NCI-H748 (cell line): Measurements from ENCODE around the gene ASMTL.
"Not testable (repeated sequence)": the region's sequence is repeated elsewhere in the genome, so short reads cannot be mapped to it uniquely, and the experiment has no call there.

Experiments used
- DNase-seq: peaks from one replicate; lab custom pipeline; 2025; ENCODE audit not compliant: unreplicated experiment; lab: John Stamatoyannopoulos, UW

ASMTL gene

DNA sequence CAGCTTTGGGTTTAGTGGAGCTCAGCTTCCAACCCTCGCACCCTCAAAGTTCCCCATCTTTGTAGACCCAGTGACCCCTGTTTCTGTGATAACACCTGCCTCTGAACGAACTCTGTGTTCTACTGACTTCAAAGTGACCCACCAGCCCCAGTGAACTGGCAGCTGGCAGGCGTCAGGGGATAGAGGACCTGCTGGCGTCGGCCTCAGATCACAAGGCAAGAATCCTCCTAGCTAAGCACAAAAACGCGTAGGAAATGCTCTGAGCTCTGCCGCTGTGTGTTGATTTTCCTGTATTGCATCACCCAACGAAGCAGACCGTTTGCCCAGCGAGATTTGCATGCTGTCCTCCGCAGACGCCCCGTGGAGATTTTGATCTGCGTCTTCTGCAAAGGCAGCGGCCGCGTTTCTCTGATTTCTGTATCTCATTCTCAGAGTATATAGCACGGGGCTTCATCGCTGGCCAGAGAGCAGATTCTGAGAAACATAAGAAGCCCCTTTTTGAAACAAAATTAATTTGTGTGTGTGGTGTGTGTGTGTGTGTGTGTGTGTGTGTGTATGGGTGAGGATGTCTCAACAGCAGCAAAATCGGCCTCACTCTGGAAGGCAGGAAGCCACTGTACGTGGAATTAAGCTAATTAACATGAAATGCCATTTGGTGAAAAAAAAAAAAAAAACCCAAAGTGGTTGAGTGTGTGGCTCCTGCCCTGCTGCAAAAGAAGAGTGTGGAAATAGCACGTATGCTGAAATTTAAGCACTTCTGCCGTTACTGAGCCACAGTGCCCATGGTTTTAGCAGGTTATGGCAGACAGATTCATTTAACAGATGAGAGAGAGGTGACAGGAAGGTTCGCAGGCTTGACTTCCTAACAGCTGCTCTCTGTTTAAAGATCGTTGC, 29.2 kb upstream of the ASMTL start:
- no peak for DNase-seq

DNA sequence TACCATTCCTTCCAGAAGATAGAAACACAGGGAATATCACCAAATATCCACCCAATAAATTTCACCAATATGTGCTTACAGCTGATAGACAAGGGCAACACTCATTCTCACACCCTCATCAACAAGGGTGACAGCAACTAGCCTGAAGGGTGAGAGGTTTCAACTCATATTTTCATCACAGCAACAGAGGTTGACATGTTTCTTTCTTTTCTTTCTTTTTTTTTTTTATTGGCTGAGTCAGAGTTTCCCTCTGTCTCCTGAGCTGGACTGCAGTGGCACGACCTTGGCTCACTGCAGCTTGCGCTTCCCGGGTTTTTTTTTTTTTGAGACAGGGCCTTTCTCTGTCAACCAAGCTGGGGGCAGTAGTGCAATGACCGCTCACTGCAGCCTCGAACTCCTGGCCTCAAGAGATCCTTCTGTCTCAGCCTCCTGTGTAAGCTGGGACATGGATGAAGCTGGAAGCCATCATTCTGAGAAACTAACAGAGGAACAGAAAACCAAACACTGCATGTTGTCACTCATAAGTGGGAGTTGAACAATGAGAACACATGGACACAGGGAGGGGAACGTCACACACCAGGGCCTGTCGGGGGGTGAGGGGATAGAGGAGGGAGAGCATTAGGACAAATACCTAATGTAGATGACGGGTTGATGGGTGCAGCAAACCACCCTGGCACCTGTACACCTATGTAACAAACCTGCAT, 27.5 kb upstream of the ASMTL start:
- no peak for DNase-seq

DNA sequence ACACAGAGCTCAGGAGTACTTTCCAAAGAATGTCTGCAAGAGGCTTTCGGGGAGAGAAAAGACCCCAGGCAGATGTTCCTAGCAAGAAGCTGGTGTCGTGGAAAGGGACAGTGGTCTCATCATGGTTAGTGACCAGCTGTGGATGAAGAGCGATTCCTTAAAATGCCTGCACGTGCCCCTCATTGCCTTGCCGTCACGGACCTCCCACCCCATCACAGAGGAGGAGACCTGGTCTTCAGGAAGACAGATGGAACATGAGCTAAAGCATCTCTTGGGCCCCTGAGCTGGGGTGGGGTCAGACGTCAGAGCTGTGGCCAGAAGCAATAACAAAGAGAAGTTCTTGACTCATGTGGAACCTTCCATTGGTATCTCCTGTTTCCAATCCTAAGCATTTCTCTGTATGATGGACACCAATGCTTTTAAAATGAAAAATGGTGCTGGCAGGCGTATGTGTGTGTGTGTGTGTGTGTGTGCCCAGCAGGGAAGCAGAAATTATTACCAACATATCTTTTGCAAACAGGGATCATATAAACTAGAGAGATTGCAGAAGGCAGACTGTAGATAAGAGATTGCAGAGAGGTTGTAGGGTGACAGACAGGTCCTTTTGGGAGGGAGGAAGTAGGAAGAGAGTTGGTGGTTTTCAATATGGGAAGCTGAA, 25.2 kb upstream of the ASMTL start:
- DNase-seq: no peak

DNA sequence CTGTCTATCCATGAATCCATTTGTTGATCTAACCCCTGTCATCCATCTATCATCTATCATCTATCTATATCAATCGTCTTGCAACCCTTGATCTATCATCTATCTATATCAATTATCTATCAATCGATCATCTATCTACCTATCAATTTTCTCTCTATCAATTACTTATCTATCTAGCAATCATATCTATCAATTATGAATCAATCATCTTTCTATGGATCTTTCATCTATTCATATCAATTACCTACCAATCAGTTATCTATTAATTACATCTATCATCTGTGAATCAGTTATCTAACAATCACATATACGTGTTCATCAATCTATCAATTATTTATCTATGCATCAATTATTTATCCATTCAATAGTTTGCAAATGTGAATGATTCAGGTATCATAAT, 24.5 kb upstream of the ASMTL start:
- no peak for DNase-seq

DNA sequence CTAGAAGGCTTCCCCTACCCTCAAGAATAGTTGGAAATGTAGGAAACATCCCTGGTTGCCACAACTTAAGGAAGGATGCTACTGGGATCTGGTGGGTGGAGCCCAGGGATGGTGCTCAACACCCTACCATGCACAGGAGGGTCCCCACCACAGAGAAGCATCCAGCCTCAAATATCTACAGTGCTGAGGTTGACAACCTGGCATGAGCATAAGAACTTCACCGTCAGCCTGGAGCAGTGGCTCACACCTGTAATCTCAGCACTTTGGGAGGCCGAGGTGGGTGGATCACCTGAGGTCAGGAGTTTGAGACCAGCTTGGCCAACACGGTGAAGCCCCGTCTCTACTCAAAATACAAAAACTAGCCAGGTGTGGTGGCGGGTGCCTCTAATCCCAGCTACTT, 24.0 kb upstream of the ASMTL start:
- DNase-seq: no peak

DNA sequence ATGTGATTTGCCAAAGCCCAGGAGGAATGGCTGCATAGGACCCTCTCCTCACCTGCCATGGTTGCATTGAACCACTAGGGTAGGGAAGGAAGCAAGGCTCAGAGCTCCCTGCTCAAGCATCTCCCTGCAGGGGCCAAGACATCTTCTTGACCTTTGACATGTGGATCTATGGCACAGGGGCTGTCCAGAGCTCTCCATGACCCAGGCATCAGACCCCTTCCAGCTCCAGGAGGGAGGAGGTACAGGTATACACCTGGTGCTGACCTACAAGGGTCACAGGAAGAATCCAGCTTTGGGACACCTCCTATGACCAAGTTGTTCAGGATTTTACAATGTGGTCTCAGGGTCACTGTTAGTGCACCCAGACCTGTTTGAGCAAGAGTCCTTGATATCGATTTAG, 23.2 kb upstream of the ASMTL start:
- DNase-seq: no peak

DNA sequence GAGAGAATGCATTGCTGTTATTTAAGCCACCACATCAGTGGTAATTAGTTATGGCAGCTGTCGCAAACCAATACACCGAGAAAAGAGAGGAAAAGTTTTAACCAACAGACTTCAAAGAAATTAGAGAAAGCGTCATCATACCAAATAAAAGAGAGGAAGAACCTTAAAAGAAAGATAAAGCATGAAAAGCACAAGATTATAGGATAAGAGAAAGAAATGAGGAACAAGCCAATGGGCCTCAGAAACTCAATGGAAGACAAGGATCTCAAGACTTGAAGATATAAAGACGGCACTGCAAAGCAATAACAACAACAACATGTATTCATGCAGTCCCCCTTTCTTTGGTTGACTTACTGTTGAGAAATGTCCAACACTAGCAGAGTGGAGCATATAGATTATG, 22.8 kb upstream of the ASMTL start:
- no peak for DNase-seq

DNA sequence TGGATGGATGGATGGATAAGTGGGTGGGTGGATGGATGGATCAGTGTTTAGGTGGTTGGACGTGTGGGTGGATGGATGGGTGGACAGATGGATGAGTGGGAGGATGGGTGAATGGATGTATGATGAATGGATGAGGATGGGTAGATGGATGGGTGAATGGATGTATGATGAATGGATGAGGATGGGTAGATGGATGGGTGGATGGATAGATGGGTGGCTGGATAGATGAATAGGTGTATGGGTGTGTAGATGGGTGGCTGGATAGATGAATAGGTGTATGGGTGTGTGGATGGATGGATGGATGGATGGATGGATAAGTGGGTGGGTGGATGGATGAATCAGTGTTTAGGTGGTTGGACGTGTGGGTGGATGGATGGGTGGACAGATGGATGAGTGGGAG, 21.9 kb upstream of the ASMTL start:
- DNase-seq: not testable (repeated sequence)

DNA sequence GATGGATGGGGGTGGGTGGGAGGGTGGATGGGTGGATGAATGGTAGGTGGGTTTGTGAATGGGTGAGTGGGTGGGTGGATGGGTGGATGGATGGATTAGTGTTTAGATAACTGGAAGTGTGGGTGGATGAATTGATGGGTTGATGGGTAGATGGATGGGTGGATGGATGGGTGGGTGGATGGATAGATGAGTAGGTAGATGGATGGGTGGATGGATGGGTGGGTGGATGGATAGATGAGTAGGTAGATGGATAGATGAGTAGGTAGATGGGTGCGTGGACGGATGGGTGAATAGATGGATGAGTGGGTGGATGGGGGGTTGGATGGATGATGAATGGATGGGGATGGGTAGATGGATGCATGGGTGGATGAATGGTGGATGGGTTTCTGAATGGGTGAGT, 20.3 kb upstream of the ASMTL start:
- no peak for DNase-seq

DNA sequence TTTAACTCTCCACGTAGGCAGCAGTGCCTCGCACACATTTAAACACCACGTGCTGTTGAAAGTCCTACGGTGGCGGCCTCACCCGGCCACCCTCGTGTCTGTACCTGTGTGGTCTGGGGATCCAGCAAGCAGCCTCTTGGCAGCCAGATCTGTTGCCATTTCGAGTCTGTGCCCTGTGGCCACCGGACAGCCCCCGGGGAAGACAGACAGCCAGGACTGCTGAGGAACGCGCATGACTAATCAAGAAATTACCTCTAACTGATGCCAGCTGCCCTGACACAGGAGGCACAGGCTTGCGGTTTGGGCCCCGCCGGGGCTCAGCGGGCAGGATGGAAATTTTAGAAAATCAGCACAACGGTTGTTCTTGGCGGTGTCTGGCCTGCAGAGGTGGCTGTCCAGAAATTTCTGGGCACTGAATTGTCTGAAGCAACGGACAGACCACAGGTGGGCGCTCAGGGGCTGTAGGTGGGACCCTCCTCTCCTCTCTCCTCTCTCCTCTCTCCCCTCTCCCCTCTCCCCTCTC, 15.6 kb upstream of the ASMTL start:
- no peak for DNase-seq

DNA sequence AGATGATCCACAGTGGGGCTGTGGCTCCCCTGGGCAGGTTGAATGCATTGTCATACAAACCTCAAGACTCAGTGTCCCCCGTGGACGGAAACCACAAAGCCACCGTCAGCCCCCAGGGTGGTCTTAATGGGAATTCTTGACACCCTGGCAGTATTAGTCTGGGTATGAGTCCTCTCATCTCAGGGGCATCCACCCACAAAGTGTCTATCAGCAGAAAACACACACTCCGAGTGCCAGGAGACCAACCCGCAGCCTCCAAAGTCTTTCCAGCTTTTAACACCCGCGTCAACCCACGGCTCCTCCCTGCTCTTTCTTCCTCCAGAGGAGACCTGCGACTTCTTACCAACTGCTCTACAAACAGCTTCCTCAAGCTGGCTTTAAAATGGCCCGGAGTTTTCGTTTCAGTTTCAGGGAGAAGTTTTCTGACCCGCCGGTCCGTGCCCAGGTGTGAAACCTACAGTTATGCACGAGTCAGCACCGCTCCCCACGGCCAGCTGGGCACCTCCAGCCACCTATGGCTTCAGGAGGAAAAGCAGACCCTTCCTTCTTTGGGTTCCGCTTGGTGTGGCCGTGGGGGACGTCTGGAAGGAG, 14.4 kb upstream of the ASMTL start:
- DNase-seq: no peak

DNA sequence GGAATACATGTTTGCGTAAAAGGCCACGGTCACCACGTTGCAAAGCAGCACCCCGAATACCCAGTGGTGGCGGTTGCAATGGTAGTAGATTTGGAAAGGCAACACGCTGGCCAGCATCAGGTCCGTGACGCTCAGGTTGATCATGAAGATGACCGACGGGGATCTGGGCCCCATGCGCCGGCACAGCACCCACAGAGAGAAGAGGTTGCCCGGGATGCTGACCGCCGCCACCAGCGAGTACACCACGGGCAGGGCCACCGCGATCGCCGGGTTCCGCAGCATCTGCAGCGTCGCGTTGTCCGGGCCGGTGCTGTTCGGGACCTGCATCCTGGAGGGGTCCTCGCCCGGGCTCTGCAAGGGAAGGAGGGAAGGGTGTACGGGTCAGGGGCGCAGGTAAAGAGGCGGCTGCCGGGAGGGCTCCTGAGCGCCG, 13.5 kb upstream of the ASMTL start:
- no peak for DNase-seq

DNA sequence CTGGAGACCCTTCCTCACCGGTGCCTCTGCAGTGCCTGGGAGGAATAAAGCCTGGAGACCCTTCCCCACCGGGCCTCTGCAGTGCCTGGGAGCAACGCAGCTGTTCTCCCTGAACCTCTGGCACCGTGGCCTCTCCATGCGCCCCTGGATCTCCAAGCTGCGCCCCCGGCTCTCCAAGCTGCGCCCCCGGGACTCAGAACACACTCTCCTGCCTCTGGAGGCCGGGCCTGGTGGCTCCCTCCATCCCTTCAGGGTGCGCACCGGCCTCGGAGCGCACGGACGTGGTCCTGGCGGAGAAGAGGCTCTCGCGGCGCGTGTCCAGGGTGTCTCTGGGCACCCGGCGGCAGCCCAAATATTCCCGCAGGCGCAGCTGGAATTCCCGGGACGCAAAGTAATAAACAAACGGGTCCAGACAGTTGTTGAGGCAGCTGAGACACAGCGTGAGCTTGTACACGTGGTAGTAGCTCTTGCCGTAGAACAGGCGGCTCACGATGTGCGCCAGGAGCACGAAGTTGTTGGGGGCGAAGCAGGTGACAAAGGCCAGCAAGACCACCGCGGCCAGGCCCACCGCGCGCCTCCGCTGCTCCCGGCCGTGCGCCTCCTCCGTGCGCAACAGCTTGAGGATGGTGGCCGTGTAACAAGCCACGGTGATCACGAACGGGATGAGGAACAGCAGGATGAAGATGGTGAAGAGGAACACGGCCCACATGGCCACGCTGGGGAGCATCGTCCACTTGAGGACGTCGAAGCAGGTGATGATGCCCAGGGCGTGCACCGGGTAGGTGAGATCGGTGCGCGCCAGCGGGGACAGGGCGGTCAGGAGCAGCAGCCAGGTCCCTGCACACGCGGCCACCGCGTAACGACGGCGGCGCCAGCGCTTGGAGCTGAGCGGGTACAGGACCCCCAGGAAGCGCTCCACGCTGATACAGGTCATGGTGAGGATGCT, 12.8 kb upstream of the ASMTL start:
- DNase-seq: no peak

DNA sequence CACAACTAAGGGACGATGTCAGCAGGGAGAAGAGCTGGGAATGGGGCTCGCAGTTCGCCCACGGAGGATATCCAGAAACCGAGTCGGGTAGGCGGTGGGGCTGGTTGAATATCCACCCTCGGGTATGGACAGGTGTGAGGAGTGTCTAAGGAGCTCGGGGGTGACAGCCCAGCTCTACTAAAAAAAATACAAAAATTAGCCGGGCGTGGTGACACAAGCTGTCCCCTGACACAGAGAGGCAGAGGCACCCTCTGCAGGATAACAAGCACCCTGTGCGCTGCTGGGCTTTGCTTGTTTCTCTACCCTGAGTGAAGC, 12.2 kb upstream of the ASMTL start:
- DNase-seq: no peak

DNA sequence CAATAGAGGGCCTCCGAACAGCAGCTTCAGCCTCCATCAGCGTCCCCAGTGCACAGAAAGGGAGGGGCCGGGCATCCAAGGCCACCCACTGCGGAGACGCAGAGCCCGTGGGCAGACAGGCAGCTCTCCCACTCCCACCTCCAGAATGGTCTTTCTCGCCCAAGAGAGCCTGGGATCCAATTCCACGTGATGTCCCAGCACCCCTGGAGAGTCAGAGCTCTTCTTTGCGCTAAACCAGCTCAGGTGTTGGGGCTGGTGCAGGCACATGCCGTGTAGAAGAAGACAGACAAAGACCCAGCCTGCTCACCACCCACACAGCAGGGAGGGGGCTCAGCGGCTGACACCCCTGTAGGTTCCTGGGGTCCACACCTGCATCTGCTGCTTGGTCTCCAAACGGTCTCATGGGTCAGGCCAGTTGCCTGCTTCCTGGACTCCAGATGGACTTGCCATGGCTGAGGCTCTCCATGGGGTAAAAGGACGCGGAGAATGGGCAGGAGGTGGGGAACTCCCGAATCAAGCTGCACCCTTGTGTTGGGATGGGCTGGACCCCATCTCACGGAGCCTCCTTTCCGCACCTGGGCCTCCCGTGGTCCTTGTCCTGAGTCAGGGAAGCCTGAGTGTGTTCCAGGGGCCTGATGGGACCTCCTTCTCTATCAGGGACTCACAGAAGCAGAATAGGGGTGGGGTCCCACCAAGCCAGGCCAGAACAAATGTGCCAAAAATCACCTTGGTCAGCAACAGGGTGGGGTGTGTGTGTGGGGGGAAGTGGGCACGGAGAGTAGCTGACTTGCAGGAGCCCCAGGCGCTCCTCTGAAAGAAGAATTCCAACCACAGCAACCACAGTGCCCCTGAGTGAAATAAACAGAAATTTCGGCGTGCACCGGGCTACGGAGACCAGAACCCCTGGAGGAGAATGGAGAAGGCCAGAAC, 11.6 kb upstream of the ASMTL start:
- DNase-seq: peak; percentile 9

DNA sequence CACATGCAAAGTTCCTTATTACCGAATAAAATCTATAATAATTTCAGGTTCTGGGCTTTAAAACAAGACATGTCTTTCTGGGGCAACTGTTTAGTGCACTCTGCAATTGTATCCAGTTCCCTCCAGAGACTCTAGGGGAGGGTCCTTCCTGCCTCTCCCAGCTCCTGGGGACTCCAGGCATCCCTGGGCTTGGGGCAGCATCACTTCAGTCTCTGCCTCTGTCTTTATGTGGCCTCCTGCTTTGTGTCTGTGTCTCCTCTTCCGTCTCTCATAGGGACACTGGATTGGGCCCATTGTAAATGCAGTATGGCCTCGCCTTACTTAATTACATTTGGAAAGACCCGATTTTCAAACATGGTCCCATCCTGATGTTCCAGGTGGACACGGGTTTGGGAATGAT, 10.9 kb upstream of the ASMTL start:
- no peak for DNase-seq

DNA sequence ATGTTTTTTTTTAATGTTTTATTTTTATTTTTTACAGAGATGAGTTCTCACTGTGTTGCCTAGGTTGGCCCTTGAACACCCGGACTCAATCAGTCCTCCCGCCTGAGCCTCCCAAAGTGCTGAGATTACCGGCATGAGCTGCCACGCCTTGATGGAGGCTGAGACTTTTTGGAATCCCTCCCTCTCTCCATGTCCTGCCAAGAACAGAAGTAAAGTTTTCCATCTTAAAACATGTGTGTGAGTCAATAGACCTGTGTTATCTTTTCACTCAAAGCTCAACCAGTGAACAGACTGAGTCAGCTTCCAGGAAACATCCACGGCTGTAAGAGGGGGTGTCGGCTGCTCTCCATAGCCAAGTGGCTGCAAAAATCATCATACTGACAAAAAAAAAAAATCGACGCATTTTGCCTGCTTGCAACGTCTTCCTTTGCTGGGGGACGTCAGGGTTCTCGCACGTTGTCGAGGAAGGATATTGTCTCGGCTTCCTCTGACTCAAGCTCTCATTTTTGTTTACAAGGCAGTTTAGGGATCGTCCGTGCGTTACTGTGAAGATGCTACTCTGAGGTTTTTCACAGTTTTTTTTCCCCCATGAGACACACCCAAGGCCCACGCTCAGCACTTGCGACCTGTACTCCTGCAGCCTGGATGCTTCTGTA, 10.0 kb upstream of the ASMTL start:
- no peak for DNase-seq

DNA sequence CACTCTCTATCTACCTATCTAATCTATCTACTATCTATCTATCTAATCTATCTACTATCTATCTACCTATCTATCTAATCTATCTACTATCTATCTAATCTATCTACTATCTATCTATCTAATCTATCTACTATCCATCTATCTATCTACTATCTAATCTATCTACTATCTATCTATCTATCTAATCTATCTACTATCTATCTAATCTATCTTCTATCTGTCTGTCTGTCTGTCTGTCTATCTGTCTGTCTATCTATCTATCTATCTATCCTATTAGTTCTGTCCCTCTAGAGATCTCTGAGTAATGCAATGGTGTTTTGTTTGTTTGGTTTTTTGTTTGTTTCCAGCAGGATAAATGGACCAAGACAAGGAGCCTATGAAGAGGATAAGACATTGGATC, 9.4 kb upstream of the ASMTL start:
- DNase-seq: no peak

DNA sequence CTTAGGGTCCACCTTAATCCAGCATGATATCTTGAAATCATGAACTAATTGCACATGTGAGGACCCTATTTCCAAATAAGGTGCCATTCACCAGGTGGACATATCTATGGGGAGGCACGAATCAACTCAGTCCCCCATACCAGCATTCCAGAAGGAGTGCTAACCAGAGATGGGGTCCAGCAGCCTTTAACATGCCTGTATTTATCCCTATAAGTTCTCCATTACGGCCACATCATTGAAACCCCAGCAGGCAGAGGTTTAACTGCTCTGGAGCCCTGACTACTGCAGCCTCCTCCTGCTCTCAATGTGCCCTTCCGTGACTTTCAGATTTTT, 3.2 kb upstream of the ASMTL start:
- DNase-seq: no peak
